Heart right ventricle (tissue), 16 donors: Measurements from ENCODE around the gene SLC35G3. TPM values are rescaled to one million over a fixed set of nuclear protein-coding genes. Genes with fewer than 3 reads are reported as not detected.

Experiments
- ATAC-seq, 8 donors: fragments of 200-7000 bp; cut with Tn5 transposase; one replicate each; pipeline ENCODE4 v1.9.1; 2020; ENCODE audit warnings: mild to moderate bottlenecking in 8 of 8, moderate library complexity in 8 of 8, moderate number of reproducible peaks in 1 of 8
- DNase-seq, 2 donors: peaks; one replicate each; pipeline ENCODE4 v3.0.0-alpha.2; 2020
- H3K27ac ChIP-seq, 10 donors: fragments of 200-600 bp; sonication (generic) in 2 of 10; one replicate each; pipeline versions ENCODE4 v1.5.0 to v1.8.0; 2020 to 2022; ENCODE audit warnings: mild to moderate bottlenecking in 3 of 10
- H3K27me3 ChIP-seq, 7 donors: fragments of 200-600 bp; one replicate each; pipeline ENCODE4 v1.8.0; 2021 to 2022; ENCODE audit warnings: mild to moderate bottlenecking in 2 of 7
- H3K36me3 ChIP-seq, 9 donors: fragments of 200-600 bp; sonication (generic) in 1 of 9; one replicate each; pipeline versions ENCODE4 v1.5.0 to v1.8.0; 2020 to 2022; ENCODE audit warnings: mild to moderate bottlenecking in 2 of 9
- H3K4me1 ChIP-seq, 9 donors: fragments of 200-600 bp; sonication (generic) in 1 of 9; one replicate each; pipeline versions ENCODE4 v1.5.0 to v1.8.0; 2020 to 2022; ENCODE audit warnings: mild to moderate bottlenecking in 4 of 9
- H3K4me3 ChIP-seq, 10 donors: fragments of 200-600 bp; sonication (generic) in 2 of 10; one replicate each; pipeline versions ENCODE4 v1.5.0 to v1.8.0; 2020 to 2022; ENCODE audit warnings: mild to moderate bottlenecking in 7 of 10, moderate library complexity in 2 of 10
- H3K9me3 ChIP-seq, 11 donors: fragments of 200-600 bp in 10 of 11; sonication (generic) in 2 of 11; one replicate each; pipeline versions ENCODE4 v1.5.0 to v1.8.0; 2013 to 2022; ENCODE audit warnings: mild to moderate bottlenecking in 2 of 11, control low read depth in 1 of 11, moderate library complexity in 1 of 11
- CTCF ChIP-seq, 9 donors: fragments of 200-600 bp; sonication (generic) in 2 of 9; IDR thresholded peaks; one replicate each; pipeline versions ENCODE4 v1.5.0 to v1.8.0; 2021 to 2022; ENCODE audit warnings: antibody characterized with exemption in 9 of 9, mild to moderate bottlenecking in 5 of 9, moderate library complexity in 1 of 9
- WGBS, 2 donors: extraction: QIAGEN DNeasy Blood & Tissue Kit; methylation state at CpG; one replicate each; pipeline ENCODE4 v1.1.7; 2013; ENCODE audit warnings: inconsistent platforms in 1 of 2; 5-methylcytosine and 5-hydroxymethylcytosine counted together
- intact Hi-C, 10 donors: fragments of 100-400 bp; cut with DNase I; formaldehyde crosslinking; loops; one replicate each; pipeline versions ENCODE4 v1.11.1 to v1.14.2; 2022
- polyA plus RNA-seq, 2 donors: library from polyadenylated mRNA; stranded (reverse); fragments of 200-250 nt; gene quantifications; one replicate each; pipeline ENCODE4 v1.2.3, GENCODE V29; 2013
- total RNA-seq, 10 donors: library from RNA; stranded (reverse); fragmentation: NEBNext Ultra II Directional in 3 of 10; extraction: Animal tissue kit (Norgen Biotek cat#: 25700) in 3 of 10; gene quantifications; one replicate each; pipeline versions ENCODE4 v1.2.1 to v1.2.4, GENCODE V29; 2021 to 2023
- donor health status: Arrhythmogenic right ventricular cardiomyopathy.
- donor health status: ischemic (EF 13 %, LVEDD 7.1; RV severe dilation, severe dysfunction).
- donor health status: healthy with polysubstance abuse.
- donor health status: DM: no; HTN: yes; CAD: no.
- donor health status: DM: no; HTN: no; CAD: no.
- donor health status: ischemic (EF 25% LVEDD 6.9; RV normal size, moderate dysfunction).
- donor health status: ischemic (EF 25% LVEDD 5.7; RV mildly dilated, moderate dysfunction).
- donor health status: healthy.
- donor health status: DM: yes; HTN: yes; CAD: no.
- donor health status: Ischemic cardiomyopathy.
- donor health status: ischemic (EF 35%, LVEDD 5.7; RV mildly dilated, moderate dysfunction).
- donor health status: nonischemic (EF 11% LVEDD 7.7; RV severe dilation, severe dysfunction).
- donor health status: DM: yes; HTN: yes; CAD: no.
- donor health status: PGD.
- donor health status: ischemic (EF 29% LVEDD 5.4; RV normal size, mild dysfunction).
- donor health status: nonischemic (EF 23%, LVEDD 6.1; RV moderate dilation, normal function).

The SLC35G3 gene
- total and polyA plus RNA-seq, 12 donors, result not detected

GRCh38 chr17:35241520-35241919, 47.3 kb upstream of the SLC35G3 start:
- intact Hi-C loops, result loop anchor here in 5 of 10 donors (5.0 to 10.0 kb wide), 6 partner anchors 53 to 291 kb away; partner anchors contain the start of genes NLE1 (in 2 of the 5) and SLFN12 (in 1 of the 5)

GRCh38 chr17:35240861-35241260, 46.7 kb upstream of the SLC35G3 start:
- Histone ChIP-seq H3K4me3 (peak overlapping the region in 1 of 10 donors; percentile 95), H3K27ac (peak overlapping the region in 1 of 10 donors; percentile 99), H3K27me3 (no peaks in the 10 kb centered on the region), H3K4me1 (peaks cover 0 to 47% (median 24%) of the 10 kb centered on the region in 9 donors), H3K9me3 (no peaks in the 10 kb centered on the region), H3K36me3 (peaks cover 0 to 2% (median 0%) of the 10 kb centered on the region in 9 donors)
- intact Hi-C loops, result loop anchor here in 5 of 10 donors (5.0 to 10.0 kb wide), 6 partner anchors 54 to 291 kb away; partner anchors contain the start of genes NLE1 (in 2 of the 5) and SLFN12 (in 1 of the 5)
- ATAC-seq (no peak), DNase-seq (no peak)
- 96% methylated on average over 8 of the region's 8 CpGs for WGBS, 2 donors
- no peak for TF ChIP-seq CTCF (IDR thresholded peaks at IDR 0.05)

More at GRCh38 chr17:35241520-35241919, 47.3 kb upstream of the SLC35G3 start:
- Histone ChIP-seq H3K36me3 (peaks cover 0 to 7% (median 0%) of the 10 kb centered on the region in 9 donors), H3K27me3 (no peaks in the 10 kb centered on the region), H3K27ac (peak overlapping the region in 8 of 10 donors; percentile 77 to 99 (median 96)), H3K4me1 (peaks cover 0 to 54% (median 29%) of the 10 kb centered on the region in 9 donors), H3K4me3 (peak overlapping the region in 8 of 10 donors; percentile 47 to 95 (median 84)), H3K9me3 (no peaks in the 10 kb centered on the region)
- ATAC-seq (no peak), DNase-seq (no peak)
- 81 to 86% methylated on average over 19 of the region's 19 CpGs for WGBS, 2 donors
- no peak for TF ChIP-seq CTCF (IDR thresholded peaks at IDR 0.05)

GRCh38 chr17:35239823-35240222, 45.6 kb upstream of the SLC35G3 start:
- Histone ChIP-seq H3K4me1 (peaks cover 0 to 37% (median 14%) of the 10 kb centered on the region in 9 donors), H3K36me3 (no peaks in the 10 kb centered on the region), H3K27me3 (no peaks in the 10 kb centered on the region), H3K4me3 (peak overlapping the region in 1 of 10 donors; percentile 95), H3K27ac (peak overlapping the region in 1 of 10 donors; percentile 99), H3K9me3 (no peaks in the 10 kb centered on the region)
- ATAC-seq (no peak), DNase-seq (no peak)
- intact Hi-C loops, result loop anchor here in 5 of 10 donors (5.0 to 10.0 kb wide), 6 partner anchors 55 to 292 kb away; partner anchors contain the start of genes NLE1 (in 2 of the 5) and SLFN12 (in 1 of the 5)
- TF ChIP-seq CTCF (IDR thresholded peaks at IDR 0.05), result no peak
- 87 to 89% methylated on average over 4 of the region's 4 CpGs for WGBS, 2 donors

GRCh38 chr17:35238821-35239220, 44.6 kb upstream of the SLC35G3 start:
- H3K27ac ChIP-seq, result no peak overlapping the region
- WGBS, 2 donors, result 65 to 70% methylated on average over 2 of the region's 2 CpGs
- TF ChIP-seq CTCF (IDR thresholded peaks at IDR 0.05), result no peak
- H3K4me1 ChIP-seq, result peaks cover 0 to 27% (median 11%) of the 10 kb centered on the region in 9 donors
- H3K27me3 ChIP-seq, result no peaks in the 10 kb centered on the region
- ATAC-seq, result no peak
- intact Hi-C loops, result no loop called here
- H3K9me3 ChIP-seq, result peaks cover 0 to 5% (median 0%) of the 10 kb centered on the region in 11 donors
- DNase-seq, result no peak
- H3K4me3 ChIP-seq, result peak overlapping the region in 1 of 10 donors; percentile 95
- H3K36me3 ChIP-seq, result no peaks in the 10 kb centered on the region
